ENCODE results near the gene NPDC1. TPM values are rescaled to one million over a fixed set of nuclear protein-coding genes. Genes with fewer than 3 reads are reported as not detected.
A peak's percentile ranks its signal among the peaks of the same experiment; 100 is the strongest.

NPDC1 gene
- 16.3 TPM for polyA plus RNA-seq (2013, experiment 1 of 2)
- 17.0 TPM for polyA plus RNA-seq (2013, experiment 2 of 2)

- WGBS = 1% methylated on average over 57 of the region's 57 CpGs
- Histone ChIP-seq H3K9me3 (ENCODE audit: insufficient read depth, low read depth, low read length) (no peaks in the 10 kb centered on the region), H3K27me3 (ENCODE audit: insufficient read depth, low read length) (peaks cover 69% of the 10 kb centered on the region), H3K27ac (ENCODE audit: low read depth, low read length) (no peak within 1 kb of the TSS), H3K4me3 (ENCODE audit: low read length) (peak within 1 kb of the TSS; percentile 69), H3K9ac (ENCODE audit: low read depth, low read length) (no peak within 1 kb of the TSS), H3K4me1 (ENCODE audit: insufficient read depth, low read length) (peaks cover 3% of the 10 kb centered on the region; the same call in 1 of the 2 replicates), H3K36me3 (ENCODE audit: insufficient read depth, low read length) (no peaks in the 10 kb centered on the region)
These were observed at the start of gene NPDC1 for GRCh38 chr9:137046088-137046787. NPDC1 (minus strand) TSS chr9:137046177; CDS start chr9:137045989, 188 bp downstream.

- Histone ChIP-seq H3K9ac (ENCODE audit: low read depth, low read length) (no peak overlapping the region), H3K27ac (ENCODE audit: low read depth, low read length) (no peak overlapping the region)
- 90% methylated on average over 11 of the region's 11 CpGs for WGBS
These were observed 43.4 kb upstream of the NPDC1 start for GRCh38 chr9:137089232-137089947.

GRCh38 chr9:137088121-137088520 is 42.1 kb upstream of the NPDC1 start:
- peaks cover 5% of the 10 kb centered on the region for H3K27me3 ChIP-seq (ENCODE audit: insufficient read depth, low read length)
- H3K4me3 ChIP-seq (ENCODE audit: low read length) = peak overlapping the region; percentile 68; the same call in 1 of the 2 replicates
- no peak overlapping the region for H3K27ac ChIP-seq (ENCODE audit: low read depth, low read length)
- H3K9me3 ChIP-seq (ENCODE audit: insufficient read depth, low read depth, low read length) = no peaks in the 10 kb centered on the region
- peaks cover 13% of the 10 kb centered on the region for H3K4me1 ChIP-seq (ENCODE audit: insufficient read depth, low read length)
- WGBS = 95% methylated on average over 5 of the region's 5 CpGs
- H3K9ac ChIP-seq (ENCODE audit: low read depth, low read length) = no peak overlapping the region
- H3K36me3 ChIP-seq (ENCODE audit: insufficient read depth, low read length) = peaks cover 26% of the 10 kb centered on the region

More at GRCh38 chr9:137089232-137089947, 43.4 kb upstream of the NPDC1 start:
- H3K9me3 ChIP-seq (ENCODE audit: insufficient read depth, low read depth, low read length) = no peaks in the 10 kb centered on the region
- no peak overlapping the region for H3K4me3 ChIP-seq (ENCODE audit: low read length)
- H3K27me3 ChIP-seq (ENCODE audit: insufficient read depth, low read length) = peaks cover 5% of the 10 kb centered on the region
- peaks cover 29% of the 10 kb centered on the region for H3K36me3 ChIP-seq (ENCODE audit: insufficient read depth, low read length)
- H3K4me1 ChIP-seq (ENCODE audit: insufficient read depth, low read length) = peaks cover 7% of the 10 kb centered on the region

- Histone ChIP-seq H3K9ac (ENCODE audit: low read depth, low read length) (peak overlapping the region; percentile 58), H3K36me3 (ENCODE audit: insufficient read depth, low read length) (peaks cover 22% of the 10 kb centered on the region), H3K9me3 (ENCODE audit: insufficient read depth, low read depth, low read length) (no peaks in the 10 kb centered on the region), H3K27ac (ENCODE audit: low read depth, low read length) (peak overlapping the region; percentile 59; the same call in 1 of the 2 replicates), H3K4me1 (ENCODE audit: insufficient read depth, low read length) (peaks cover 13% of the 10 kb centered on the region), H3K4me3 (ENCODE audit: low read length) (peak overlapping the region; percentile 68), H3K27me3 (ENCODE audit: insufficient read depth, low read length) (peaks cover 5% of the 10 kb centered on the region)
- 7% methylated on average over 22 of the region's 22 CpGs for WGBS
These were observed 41.5 kb upstream of the NPDC1 start for GRCh38 chr9:137087409-137087925.

- H3K36me3 ChIP-seq (ENCODE audit: insufficient read depth, low read length) = peaks cover 16% of the 10 kb centered on the region
- H3K27ac ChIP-seq (ENCODE audit: low read depth, low read length) = peak within 1 kb of the TSS; percentile 59
- H3K4me3 ChIP-seq (ENCODE audit: low read length) = peak within 1 kb of the TSS; percentile 68
- H3K9ac ChIP-seq (ENCODE audit: low read depth, low read length) = peak within 1 kb of the TSS; percentile 74
- peaks cover 13% of the 10 kb centered on the region for H3K4me1 ChIP-seq (ENCODE audit: insufficient read depth, low read length)
- peaks cover 5% of the 10 kb centered on the region for H3K27me3 ChIP-seq (ENCODE audit: insufficient read depth, low read length)
- WGBS = under 1% methylated on average over 101 of the region's 101 CpGs
- no peaks in the 10 kb centered on the region for H3K9me3 ChIP-seq (ENCODE audit: insufficient read depth, low read depth, low read length)
These were observed 40.8 kb upstream of the NPDC1 start, which contains the start of gene MAN1B1 for GRCh38 chr9:137086531-137087408. MAN1B1 (plus strand) TSS chr9:137086985; CDS start chr9:137087000, 15 bp downstream.

- Histone ChIP-seq H3K9ac (ENCODE audit: low read depth, low read length) (peak overlapping the region; percentile 74), H3K27ac (ENCODE audit: low read depth, low read length) (peak overlapping the region; percentile 46), H3K27me3 (ENCODE audit: insufficient read depth, low read length) (peaks cover 5% of the 10 kb centered on the region), H3K4me3 (ENCODE audit: low read length) (peak overlapping the region; percentile 68), H3K4me1 (ENCODE audit: insufficient read depth, low read length) (peaks cover 13% of the 10 kb centered on the region), H3K36me3 (ENCODE audit: insufficient read depth, low read length) (peaks cover 15% of the 10 kb centered on the region), H3K9me3 (ENCODE audit: insufficient read depth, low read depth, low read length) (no peaks in the 10 kb centered on the region)
- 6% methylated on average over 58 of the region's 58 CpGs for WGBS
These were observed 40.0 kb upstream of the NPDC1 start for GRCh38 chr9:137085920-137086530.

- Histone ChIP-seq H3K27ac (ENCODE audit: low read depth, low read length) (no peak overlapping the region), H3K27me3 (ENCODE audit: insufficient read depth, low read length) (peaks cover 15% of the 10 kb centered on the region), H3K36me3 (ENCODE audit: insufficient read depth, low read length) (peaks cover 10% of the 10 kb centered on the region), H3K9me3 (ENCODE audit: insufficient read depth, low read depth, low read length) (no peaks in the 10 kb centered on the region), H3K9ac (ENCODE audit: low read depth, low read length) (no peak overlapping the region), H3K4me1 (ENCODE audit: insufficient read depth, low read length) (peaks cover 13% of the 10 kb centered on the region), H3K4me3 (ENCODE audit: low read length) (no peak overlapping the region)
- WGBS = 82% methylated on average over 9 of the region's 9 CpGs
These were observed 38.5 kb upstream of the NPDC1 start for GRCh38 chr9:137084526-137084925.

- no peak overlapping the region for H3K27ac ChIP-seq (ENCODE audit: low read depth, low read length)
- H3K4me1 ChIP-seq (ENCODE audit: insufficient read depth, low read length) = peaks cover 15% of the 10 kb centered on the region
- H3K36me3 ChIP-seq (ENCODE audit: insufficient read depth, low read length) = peaks cover 3% of the 10 kb centered on the region
- peaks cover 25% of the 10 kb centered on the region for H3K27me3 ChIP-seq (ENCODE audit: insufficient read depth, low read length)
- H3K9ac ChIP-seq (ENCODE audit: low read depth, low read length) = peak overlapping the region; percentile 24; the same call in 1 of the 2 replicates
- 58% methylated on average over 12 of the region's 12 CpGs for WGBS
- H3K4me3 ChIP-seq (ENCODE audit: low read length) = no peak overlapping the region
- H3K9me3 ChIP-seq (ENCODE audit: insufficient read depth, low read depth, low read length) = no peaks in the 10 kb centered on the region
These were observed 37.5 kb upstream of the NPDC1 start for GRCh38 chr9:137083394-137084004.

GRCh38 chr9:137082925-137083290 is 36.9 kb upstream of the NPDC1 start:
- H3K27ac ChIP-seq (ENCODE audit: low read depth, low read length) = no peak overlapping the region

More at GRCh38 chr9:137082925-137083290, 36.9 kb upstream of the NPDC1 start:
- Histone ChIP-seq H3K4me3 (ENCODE audit: low read length) (no peak overlapping the region), H3K27me3 (ENCODE audit: insufficient read depth, low read length) (peaks cover 31% of the 10 kb centered on the region), H3K4me1 (ENCODE audit: insufficient read depth, low read length) (peaks cover 15% of the 10 kb centered on the region), H3K9me3 (ENCODE audit: insufficient read depth, low read depth, low read length) (no peaks in the 10 kb centered on the region), H3K36me3 (ENCODE audit: insufficient read depth, low read length) (no peaks in the 10 kb centered on the region), H3K9ac (ENCODE audit: low read depth, low read length) (no peak overlapping the region)
- 90% methylated on average over 8 of the region's 8 CpGs for WGBS
